ENCODE data around the gene EFR3B.
"Not testable (repeated sequence)": the region's sequence is repeated elsewhere in the genome, so short reads cannot be mapped to it uniquely, and the experiment has no call there.

Gene EFR3B

DNA sequence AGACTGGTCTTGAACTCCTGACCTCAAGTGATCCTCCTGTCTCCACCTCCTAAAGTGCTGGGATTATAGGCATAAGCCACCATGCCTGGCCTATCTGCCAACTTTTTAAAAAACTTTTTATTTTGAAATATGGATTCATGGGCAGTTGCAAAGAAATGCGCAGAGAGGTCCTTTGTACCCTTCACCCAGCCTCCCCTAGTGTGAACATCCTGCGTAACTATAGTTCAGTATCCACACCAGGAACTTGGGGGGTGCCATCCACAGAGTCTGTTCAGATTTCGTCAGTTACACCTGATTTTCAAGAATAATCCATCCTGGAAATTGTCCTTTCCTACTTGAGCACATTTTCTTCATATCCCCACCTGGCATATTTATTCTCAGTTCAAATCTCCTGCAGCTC, 33.0 kb downstream of the EFR3B start:
- no peak for DNase-seq

DNA sequence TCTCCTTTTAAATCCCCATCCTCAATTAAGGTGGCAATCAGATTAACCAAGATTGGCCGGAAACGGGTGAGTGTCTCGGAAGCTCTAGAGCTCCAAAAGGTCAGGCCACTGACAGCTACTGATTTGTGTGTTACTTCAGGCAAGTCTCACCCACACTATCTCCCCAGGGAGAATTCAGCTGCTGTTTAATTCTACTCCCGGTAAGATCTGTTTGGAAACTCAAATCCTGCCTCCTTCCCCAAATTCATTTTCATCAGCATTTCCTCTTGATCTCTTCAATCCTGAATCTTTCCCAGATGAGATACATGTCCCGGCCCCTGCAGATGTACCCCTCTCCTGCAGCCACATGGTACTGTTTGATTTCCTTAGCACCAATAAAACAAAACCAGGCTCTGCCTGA, 34.9 kb downstream of the EFR3B start:
- no peak for DNase-seq

DNA sequence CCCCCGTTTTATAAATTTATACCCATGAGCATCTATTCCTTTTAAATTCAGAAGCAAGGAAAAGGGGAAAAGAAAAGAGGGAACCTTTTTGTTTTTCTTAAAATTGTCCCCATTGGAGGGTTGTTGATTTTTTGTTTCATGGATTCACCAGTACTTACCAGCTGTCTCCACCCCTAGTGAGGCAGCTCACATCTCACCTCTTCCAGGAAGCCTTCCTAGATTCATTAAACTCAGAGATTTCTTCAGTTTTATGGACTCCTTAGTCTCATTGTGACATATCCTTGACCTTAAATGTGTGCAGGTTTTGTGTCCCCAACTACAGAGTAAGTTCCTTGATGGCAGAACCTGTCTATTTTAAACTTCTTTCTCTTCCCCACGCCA, 35.9 kb downstream of the EFR3B start:
- no peak for DNase-seq

DNA sequence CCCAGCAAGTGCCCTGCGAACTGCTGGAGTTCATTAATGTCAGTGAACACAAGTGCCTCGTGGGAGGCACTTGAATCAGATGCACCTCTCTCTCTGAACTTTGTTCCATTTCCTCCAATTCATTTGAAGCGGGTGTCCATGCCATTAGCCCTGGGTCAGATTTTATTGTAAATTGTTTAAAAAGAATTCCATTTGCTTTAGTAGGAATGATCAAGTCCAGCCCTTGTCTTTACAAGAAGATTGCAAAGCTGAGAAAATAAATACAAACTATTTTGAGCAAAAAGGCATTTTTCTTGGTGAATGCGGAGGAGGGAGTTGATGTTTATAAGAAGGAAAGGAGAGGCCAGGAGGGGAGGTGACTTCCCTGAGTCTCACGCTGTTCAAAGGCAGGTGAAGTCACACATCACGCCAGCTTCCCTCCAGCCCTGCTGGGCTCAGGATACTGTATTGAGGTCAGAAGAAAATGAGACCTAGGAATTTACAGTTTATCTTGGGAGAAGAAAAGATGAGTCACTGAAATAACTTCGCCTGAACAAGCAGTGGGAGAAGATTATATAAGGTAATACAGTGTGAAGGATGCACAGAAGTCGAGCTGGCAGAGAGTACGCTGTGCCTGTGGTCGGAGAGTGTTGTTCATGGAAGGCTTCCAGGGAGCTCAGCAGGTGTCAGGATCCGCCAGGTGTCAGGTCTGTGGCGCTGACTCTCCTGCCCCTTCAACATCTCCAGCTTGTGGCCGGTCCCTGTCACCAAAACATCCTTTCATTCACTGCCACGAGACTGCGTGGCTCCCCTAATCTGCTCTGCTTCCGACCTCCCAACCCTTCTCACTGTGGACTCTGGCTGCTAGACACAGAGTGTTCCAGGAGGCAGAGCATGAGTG, 36.5 kb downstream of the EFR3B start:
- DNase-seq, result no peak

DNA sequence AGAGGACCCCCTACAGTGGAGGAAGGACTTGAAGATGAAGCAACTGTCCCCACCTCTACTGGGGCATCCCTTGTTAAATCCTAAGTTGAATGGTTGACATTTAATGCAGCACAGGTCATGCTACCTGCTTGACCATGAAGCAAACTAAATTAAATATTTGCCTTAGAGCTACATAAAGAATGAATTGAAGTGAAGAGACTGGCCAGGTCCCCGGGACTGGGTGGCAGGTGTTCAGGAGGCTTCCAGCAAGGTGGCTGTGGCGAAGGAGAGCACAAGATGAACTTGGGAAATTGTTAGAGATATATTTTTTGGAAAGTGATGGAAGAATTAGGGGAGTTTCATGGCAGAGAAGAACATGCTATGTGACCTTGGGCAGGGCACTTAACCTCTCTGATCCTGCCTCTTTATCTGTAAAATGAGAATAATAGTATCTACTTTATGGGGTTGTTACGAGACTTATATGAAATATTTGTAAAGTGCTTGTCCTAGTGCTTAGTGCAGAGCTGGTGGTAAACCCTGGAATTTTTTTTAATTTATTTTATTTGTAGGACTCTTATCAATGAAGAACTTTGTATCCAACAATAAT, 37.3 kb downstream of the EFR3B start:
- no peak for DNase-seq

DNA sequence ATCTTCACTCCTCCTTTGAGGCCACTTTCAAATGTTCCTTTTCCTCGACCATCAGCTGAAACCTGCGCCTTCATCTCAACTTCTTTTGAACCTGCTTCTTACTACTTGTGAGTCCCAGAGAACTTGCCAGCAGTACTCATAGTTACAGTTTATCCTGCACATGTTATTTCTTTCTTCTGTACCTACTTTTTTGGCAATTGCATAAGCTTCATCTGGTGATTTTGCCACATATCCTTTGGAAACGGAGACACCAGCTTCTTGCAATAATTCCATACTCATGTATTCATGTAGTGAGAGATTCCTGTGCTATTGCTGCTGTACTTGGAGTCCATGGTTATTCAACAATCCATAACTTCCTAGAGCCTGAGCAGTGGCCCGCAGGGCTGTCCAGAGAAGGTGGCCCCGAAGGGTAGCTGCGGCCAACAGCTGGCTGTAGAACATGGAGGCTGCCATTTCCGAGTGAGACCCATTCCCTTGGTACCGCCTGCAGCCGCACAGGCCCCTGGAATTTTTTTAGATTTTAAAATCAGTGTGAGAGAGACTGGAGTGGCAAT, 39.4 kb downstream of the EFR3B start:
- no peak for DNase-seq

DNA sequence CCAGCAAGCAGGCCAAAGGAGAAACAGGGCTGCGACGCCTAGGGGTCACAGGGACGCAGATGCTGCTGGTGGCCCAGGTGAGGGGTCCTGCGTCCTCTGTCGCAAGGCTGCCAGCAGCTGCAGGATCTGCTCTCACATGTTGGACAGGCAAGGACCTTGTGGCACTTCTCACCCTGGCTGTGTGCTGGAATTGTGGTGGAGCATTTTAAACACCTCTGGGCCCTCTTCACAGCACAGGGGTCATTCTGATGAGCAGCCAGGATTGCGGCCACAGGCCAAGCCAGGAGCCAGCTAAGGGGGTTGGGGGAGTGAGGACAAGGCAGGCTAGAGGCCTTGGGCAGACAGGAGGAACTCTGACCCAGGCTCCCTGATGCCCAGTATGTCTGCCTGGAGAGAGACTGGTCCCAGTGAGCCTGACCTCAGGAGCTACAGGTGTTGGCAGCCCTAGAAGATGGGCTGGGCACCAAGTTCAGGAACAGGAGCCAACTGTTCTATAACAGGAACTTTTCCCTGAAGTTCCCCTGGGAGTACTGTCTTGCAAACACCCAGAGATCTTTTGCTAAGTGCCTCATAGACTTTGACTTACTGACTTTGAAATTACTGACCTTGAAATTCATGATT, 40.2 kb downstream of the EFR3B start:
- DNase-seq, result no peak

DNA sequence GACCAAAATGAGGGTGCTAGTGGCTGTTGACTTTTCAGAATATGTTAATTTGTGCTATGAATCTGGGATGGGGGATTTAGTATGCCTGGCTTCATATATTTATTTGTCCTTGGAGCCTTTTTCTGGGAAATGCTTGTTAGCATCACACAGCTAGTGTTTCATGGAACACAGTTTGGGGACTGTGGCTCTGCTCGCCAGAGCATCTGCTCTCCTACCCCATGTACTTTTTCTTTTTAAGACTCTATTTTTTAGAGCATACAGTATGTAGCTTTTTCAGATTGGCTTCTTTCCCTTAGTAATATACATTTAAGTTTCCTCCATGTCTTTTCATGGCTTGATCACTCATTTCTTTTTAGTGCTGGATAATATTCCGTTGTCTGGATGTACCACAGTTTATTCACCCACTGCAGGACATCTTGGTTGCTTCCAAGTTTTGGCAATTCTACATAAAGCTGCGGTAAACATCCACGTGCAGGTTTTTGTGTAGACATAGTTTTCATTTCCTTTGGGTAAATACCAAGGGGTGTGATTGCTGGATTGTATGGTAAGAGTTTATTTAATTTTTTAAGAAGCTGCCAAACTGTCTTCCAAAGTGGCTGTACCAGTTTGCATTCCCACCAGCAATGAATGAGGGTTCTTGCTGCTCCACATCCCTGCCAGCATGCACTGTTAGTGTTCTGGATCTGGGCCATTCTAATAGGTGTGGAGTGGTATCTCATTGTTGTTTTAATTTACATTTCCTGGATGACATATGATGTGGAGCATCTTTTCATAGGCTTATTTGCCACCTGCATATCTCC, 44.1 kb downstream of the EFR3B start:
- DNase-seq, result no peak

DNA sequence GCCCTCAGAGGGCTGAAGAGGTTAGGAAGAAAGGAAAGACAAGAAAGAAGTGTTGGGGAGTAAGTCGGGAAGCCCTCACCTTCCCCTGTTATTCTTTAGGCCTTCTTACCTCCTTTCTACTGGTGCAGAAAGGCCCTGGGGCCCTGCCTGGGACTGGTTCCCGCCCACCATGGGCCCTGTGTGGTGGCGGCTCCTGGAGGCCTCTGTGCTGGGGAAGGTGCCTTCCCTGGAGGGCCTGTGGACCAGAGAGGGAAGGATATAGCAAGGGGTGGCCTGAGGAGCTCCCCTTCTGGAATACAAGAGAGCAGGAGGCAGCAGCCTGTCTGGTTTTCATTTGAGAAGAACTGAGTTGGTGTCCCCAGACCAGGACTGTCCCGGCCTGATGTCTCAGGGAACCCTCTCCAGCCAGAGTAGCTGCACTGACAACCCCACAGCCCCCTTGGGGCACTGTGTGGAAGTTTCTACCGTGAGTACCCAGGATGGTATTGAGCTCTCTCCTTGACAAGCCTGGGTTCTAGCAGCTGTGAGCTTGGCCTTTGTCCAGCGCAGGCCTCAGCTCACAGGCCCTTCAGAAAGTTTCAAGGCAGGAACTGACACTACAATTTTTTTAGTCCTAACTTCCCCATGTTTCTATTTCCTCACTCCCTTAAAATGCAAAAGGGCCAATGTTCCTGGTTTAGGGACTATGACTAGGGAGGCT, 47.1 kb downstream of the EFR3B start:
- DNase-seq, result no peak

DNA sequence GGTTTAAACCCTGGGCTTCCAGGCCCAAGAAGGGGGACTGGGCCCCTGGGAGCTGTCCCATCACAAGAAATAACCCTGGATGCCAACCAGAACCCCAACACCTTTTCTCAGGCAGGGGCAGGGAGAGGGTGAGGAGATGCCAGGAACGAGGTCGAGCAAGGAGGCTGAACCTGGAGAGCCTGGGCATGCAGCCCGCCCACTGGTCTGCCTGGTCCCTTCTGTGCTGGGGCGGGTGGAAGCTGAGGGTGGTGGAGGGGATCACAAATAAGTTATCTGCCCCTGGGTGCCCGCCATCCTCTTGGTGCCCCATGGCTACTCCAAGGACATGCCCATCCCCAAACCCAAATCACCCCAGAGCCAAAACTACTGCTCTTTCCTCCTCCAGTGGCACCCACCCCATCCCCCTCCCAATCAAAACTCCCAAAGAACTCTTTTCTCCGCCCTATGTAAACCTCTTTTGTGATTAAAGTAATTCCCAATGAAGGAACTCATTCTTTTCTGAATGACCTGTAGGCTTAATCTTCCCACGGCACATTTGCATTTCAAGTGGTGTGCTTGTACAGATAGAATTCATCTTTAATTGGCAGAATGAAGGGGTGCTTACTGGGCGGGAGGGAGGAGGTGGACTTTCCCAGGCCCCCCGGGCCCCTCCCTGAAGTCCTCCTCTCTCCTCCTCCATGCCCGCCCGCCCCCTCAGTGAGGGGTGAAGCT, 47.9 kb downstream of the EFR3B start:
- no peak for DNase-seq

DNA sequence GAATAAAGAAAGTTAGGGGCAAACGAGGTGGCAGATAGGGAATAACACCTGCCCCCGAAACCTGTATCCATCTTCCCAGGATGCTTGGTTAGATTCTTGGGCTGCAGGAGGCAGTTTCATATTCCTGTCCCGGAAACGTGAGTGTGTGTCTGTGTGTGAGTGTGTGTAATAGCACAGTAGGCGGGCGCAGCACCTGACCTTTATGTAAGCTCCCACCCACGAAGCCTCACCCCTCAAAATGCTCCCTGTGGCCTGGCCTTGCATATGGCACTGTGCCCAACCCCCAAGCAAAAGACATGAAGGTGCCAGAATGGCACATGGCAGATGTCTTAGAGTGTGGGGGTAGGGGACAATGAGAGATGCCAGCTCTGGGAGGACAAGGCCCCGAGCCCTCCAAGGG, 48.9 kb downstream of the EFR3B start:
- no peak for DNase-seq

DNA sequence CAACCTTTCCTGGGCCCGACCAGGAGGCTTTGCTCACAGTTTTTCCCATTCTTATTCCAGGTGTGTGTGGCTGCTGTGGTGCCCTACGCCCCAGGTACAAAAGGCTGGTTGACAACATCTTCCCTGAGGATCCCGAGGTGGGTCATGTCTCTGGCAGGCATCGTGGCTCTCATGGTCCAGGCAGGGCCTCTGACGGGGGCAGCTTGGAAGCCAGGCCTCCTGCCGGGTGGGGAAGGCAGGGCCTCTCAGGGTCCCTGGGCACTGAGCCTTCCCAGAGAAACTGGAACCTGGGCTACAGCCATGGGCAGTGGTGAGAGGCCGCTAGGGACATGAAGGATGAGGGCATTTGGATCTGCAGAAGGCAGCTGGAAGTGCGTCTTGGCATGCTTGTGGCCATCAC, 49.4 kb downstream of the EFR3B start:
- no peak for DNase-seq

DNA sequence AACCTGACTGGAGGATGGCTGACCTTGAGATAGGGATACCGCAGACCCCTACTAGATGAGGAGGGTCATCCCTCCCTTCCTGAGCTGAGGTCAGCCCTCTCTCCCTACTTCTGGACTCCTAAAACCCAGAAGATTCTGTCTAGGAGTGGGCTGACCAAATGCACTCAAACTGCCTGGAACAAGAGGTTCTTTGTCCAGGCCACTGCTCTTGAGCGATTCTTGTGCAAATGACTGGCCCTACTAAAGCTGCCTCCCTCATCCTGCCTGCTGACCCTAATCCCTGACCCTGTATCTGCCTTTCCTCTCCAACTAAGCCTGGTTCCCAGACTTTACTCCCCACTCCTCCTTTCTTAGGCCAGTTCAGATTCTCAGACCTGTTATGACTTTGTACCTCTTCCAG, 56.2 kb downstream of the EFR3B start:
- DNase-seq, result no peak

DNA sequence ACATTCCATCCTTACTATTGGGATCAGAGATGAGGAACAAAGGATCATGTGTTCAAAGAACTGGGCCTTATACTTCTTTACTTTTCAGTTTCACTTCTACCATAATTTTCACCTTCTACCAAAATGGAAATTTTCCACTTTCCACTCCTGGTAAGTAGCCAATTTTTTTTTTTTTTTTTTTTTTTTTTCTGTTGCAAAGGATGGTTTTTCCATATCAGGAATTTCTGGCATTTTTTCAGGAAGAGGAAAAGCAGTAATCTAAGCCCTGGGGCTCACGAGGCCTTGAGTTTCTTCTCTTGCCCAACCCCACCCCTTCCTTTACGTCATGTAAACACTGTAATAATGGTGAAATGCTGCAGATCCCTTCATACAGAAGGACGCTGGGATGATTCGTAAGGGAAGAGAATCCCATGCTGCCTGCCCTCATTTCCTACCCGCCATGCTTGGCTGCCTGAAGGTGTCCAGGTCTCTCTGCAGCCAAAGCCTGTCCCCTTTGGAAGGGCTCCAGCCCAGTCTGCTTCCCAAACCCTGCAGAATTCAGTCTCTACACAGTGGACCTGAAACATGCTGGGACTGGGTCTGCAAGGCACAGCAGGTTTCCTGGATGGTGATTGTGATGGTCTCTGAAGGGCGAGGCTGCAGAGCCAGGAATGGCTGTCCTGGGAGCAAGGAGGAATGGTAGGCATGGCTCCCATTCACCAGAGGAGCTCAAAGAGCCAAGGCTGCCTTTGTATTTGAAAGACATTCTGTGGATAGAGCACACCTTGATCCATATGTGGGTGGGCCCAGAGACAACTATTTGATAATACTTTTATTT, 57.0 kb downstream of the EFR3B start:
- no peak for DNase-seq

DNA sequence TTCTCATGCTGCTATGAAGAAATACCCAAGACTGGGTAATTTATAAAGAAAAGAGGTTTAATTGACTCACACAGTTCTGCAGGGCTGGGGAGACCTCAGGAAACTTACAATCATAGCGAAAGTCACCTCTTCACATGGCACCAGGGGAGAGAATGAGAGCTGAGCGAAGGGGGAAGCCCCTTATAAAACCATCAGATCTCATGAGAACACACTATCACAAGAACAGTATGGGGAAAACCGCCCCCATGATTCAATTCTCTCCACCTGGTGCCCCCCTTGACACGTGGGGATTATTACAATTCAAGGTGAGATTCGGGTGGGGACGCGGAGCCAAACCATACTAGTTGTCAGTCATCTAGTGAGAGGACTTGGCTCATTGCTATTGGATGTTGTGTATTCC, 60.5 kb downstream of the EFR3B start:
- not testable (repeated sequence) for DNase-seq

DNA sequence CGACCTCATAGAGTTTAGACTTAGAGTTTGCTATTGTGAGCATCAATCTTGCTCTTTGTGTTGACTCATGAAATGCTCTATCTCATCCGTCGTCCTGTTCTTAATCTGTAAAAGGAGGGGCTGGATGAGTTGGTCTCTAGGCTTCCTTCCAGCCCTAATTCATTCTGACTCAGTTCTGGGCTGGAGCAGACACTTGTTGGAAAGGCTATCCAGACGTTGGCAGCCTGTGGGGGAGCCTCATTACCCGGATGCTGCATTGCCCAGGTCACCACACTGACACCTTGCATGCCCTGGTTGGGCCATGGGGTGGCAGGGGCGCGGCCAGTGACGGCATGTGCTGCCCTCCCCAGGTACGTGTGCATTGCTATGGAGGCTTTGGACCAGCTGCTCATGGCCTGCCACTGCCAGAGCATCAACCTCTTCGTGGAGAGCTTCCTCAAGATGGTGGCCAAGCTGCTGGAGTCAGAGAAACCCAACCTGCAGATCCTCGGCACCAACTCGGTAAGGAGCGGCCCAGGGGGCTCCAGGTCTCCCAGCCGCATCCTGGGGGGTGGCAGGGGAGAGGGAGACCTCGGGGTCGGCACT, 61.5 kb downstream of the EFR3B start:
- DNase-seq, result no peak

DNA sequence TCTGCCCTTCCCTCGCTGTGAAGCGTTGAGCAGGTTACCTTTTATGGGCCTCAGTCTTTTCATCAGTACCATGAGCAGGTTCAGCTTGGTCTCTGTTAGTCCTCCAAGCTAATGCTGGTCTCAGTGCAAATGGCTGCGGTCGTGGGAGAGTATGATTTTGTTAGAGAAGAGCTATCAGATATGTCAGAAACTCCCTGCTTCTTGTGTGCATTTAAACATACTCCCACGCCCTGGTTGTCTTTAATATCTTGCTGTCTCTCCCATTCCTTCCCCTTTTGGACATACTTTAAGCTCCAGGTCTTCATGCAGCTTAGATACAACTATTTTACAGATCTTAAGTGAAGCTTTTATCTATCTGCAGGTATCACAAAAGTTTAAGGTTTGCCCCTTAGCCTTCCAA, 62.9 kb downstream of the EFR3B start:
- DNase-seq, result no peak

DNA sequence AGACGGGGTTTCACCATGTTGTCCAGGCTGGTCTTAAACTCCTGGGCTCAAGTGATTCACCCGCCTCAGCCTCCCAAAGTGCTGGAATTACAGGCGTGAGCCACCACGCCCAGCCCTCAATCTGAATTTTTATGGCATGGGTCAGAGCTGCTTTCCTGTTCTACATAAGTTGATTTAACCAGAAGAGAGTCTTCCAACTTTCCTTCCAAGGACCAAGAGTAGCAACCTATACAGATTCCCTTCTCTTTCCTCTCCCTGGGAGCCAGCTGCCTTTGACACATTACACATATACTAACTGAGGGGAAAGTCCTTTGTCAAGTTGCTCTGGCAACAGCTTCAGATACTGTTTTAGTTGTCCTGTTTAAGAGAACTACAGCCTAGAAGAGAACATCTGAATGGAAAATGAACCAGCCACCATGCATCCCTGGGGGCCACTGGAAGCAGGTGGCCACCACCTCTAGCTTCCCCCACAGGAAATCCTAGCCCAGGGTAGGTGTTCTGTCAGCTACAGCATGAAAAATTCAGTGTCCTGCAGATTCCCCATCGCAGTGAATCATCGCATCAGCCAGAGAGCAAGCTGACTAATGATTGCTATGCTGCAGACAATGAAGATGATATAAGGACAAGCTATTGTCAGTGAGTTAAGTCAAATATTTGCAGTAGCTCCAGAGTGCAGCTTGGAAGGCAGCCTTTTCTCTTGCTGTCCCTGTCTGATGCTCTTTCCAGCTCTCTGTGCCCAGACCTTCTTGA, 63.6 kb downstream of the EFR3B start:
- DNase-seq, result no peak

DNA sequence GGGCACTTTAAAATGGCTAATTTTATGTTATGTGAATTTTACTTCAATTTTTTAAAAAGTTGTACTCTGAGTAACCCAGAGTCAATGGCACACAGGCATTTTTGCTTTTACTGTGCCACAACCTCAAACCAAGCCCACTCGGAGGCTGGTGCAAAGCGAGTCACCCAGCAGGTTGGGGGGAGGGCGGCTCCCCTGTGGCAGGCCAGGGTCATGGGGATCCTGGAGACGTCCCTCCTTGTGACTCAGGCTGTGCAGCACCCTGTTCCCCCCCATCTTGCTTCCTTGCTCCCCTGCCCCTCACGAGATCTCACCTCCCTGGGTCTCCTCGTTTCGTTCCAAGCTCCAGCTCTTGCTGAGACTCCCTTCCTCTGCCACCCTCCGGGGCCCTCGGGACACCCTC, 67.9 kb downstream of the EFR3B start:
- no peak for DNase-seq

DNA sequence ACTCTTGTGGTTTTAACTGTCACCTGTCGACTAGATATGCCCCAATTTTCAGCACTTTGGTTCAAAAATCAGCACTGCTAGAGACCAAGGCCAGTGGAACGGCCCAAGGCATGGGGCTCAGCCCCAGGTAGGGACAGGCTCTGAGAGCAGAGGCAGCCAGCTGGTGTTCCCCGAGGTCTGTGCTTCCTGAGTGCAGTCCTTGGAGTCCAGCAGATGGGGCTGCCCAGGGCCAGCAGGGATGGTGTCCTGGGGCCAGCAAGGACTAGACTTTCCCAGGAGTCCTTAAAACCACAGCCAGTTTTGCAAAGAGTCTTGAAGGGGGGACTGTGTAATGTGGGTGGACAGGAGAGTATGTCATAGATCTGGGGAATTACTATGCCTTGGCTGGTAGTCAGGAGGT, 70.2 kb downstream of the EFR3B start:
- no peak for DNase-seq

All from activated CD4-positive, CD25-positive, alpha-beta regulatory T cell (primary cell).